Measurements from ENCODE around the gene ASPM. TPM values are rescaled to one million over a fixed set of nuclear protein-coding genes. Genes with fewer than 3 reads are reported as not detected.
A peak's percentile ranks its signal among the peaks of the same experiment; 100 is the strongest.

ASPM gene
- total RNA-seq, 1 experiment from 2014 or later = 32.8 TPM

- peak overlapping the region; percentile 49 for H3K27ac Mint-ChIP-seq (ENCODE audit: low read depth, unreplicated experiment)
- no peak for TF ChIP-seq CTCF (IDR thresholded peaks at IDR 0.05; ENCODE audit: unreplicated experiment)
- no peak overlapping the region for H3K4me3 Mint-ChIP-seq (ENCODE audit: unreplicated experiment)
- DNase-seq (ENCODE audit: unreplicated experiment) = no peak
- ChIA-PET POLR2A (interaction anchor here (0.7 kb wide), 1 partner anchor 8 kb away, joined by 4 read pairs; no protein-coding TSS in a partner anchor), CTCF (interaction anchor here (1.1 kb wide), 1 partner anchor 9 kb away, joined by 4 read pairs; no protein-coding TSS in a partner anchor)
- intact Hi-C loops (cut with micrococcal nuclease) = no loop called here
- H3K9me3 Mint-ChIP-seq (ENCODE audit: unreplicated experiment) = no peaks in the 10 kb centered on the region
- H3K36me3 Mint-ChIP-seq (ENCODE audit: insufficient read depth, unreplicated experiment) = peaks cover 15% of the 10 kb centered on the region
- H3K27me3 Mint-ChIP-seq (ENCODE audit: insufficient read depth, unreplicated experiment) = no peaks in the 10 kb centered on the region
- peaks cover 24% of the 10 kb centered on the region for H3K4me1 Mint-ChIP-seq (ENCODE audit: insufficient read depth, unreplicated experiment)
- BruUV-seq (replicated peaks) = no TSS peak
Observed at GRCh38 chr1:197127246-197127912, 19.1 kb downstream of the ASPM start.

- no peak for DNase-seq (ENCODE audit: unreplicated experiment)
- BruUV-seq (replicated peaks) = no TSS peak
- Mint-ChIP-seq H3K4me3 (ENCODE audit: unreplicated experiment) (no peak overlapping the region), H3K27ac (ENCODE audit: low read depth, unreplicated experiment) (peak overlapping the region; percentile 49), H3K36me3 (ENCODE audit: insufficient read depth, unreplicated experiment) (peaks cover 21% of the 10 kb centered on the region), H3K9me3 (ENCODE audit: unreplicated experiment) (no peaks in the 10 kb centered on the region), H3K4me1 (ENCODE audit: insufficient read depth, unreplicated experiment) (peaks cover 20% of the 10 kb centered on the region), H3K27me3 (ENCODE audit: insufficient read depth, unreplicated experiment) (no peaks in the 10 kb centered on the region)
- no peak for TF ChIP-seq CTCF (IDR thresholded peaks at IDR 0.05; ENCODE audit: unreplicated experiment)
- intact Hi-C loops (cut with micrococcal nuclease) = no loop called here
- POLR2A ChIA-PET = interaction anchor here (0.7 to 1.1 kb wide), 2 partner anchors 9 to 17 kb away, joined by 3 to 4 read pairs; no protein-coding TSS in a partner anchor
- CTCF ChIA-PET = interaction anchor here (0.7 to 1.1 kb wide), 3 partner anchors 8 to 147 kb away, joined by 3 to 6 read pairs (median 4); no protein-coding TSS in a partner anchor
Observed at GRCh38 chr1:197126691-197127090, 19.8 kb downstream of the ASPM start.

- Mint-ChIP-seq H3K27ac (ENCODE audit: low read depth, unreplicated experiment) (no peak overlapping the region), H3K4me3 (ENCODE audit: unreplicated experiment) (no peak overlapping the region), H3K36me3 (ENCODE audit: insufficient read depth, unreplicated experiment) (peaks cover 23% of the 10 kb centered on the region), H3K9me3 (ENCODE audit: unreplicated experiment) (no peaks in the 10 kb centered on the region), H3K27me3 (ENCODE audit: insufficient read depth, unreplicated experiment) (no peaks in the 10 kb centered on the region), H3K4me1 (ENCODE audit: insufficient read depth, unreplicated experiment) (peaks cover 11% of the 10 kb centered on the region)
- POLR2A ChIA-PET = no interaction called here
- no TSS peak for BruUV-seq (replicated peaks)
- CTCF ChIA-PET = no interaction called here
- TF ChIP-seq CTCF (IDR thresholded peaks at IDR 0.05; ENCODE audit: unreplicated experiment) = no peak
- intact Hi-C loops (cut with micrococcal nuclease) = no loop called here
- no peak for DNase-seq (ENCODE audit: unreplicated experiment)
Observed at GRCh38 chr1:197124376-197124775, 22.1 kb downstream of the ASPM start.

GRCh38 chr1:197116156-197116555 is 30.3 kb downstream of the ASPM start:
- no peak for DNase-seq (ENCODE audit: unreplicated experiment)
- no peaks in the 10 kb centered on the region for H3K9me3 Mint-ChIP-seq (ENCODE audit: unreplicated experiment)
- no peak overlapping the region for H3K4me3 Mint-ChIP-seq (ENCODE audit: unreplicated experiment)
- H3K36me3 Mint-ChIP-seq (ENCODE audit: insufficient read depth, unreplicated experiment) = peaks cover 30% of the 10 kb centered on the region
- BruUV-seq (replicated peaks) = no TSS peak
- H3K27ac Mint-ChIP-seq (ENCODE audit: low read depth, unreplicated experiment) = no peak overlapping the region
- intact Hi-C loops (cut with micrococcal nuclease) = no loop called here
- H3K4me1 Mint-ChIP-seq (ENCODE audit: insufficient read depth, unreplicated experiment) = peaks cover under 1% of the 10 kb centered on the region
- ChIA-PET CTCF (interaction anchor here (0.6 to 1.4 kb wide), 6 partner anchors 14 to 799 kb away, joined by 3 to 5 read pairs (median 3); no protein-coding TSS in a partner anchor), POLR2A (interaction anchor here (1.1 kb wide), 1 partner anchor 20 kb away, joined by 3 read pairs; no protein-coding TSS in a partner anchor)
- TF ChIP-seq CTCF (IDR thresholded peaks at IDR 0.05; ENCODE audit: unreplicated experiment) = no peak
- no peaks in the 10 kb centered on the region for H3K27me3 Mint-ChIP-seq (ENCODE audit: insufficient read depth, unreplicated experiment)

Measured in MCF 10A (cell line).